Measurements from ENCODE around the gene C12orf42. TPM values are rescaled to one million over a fixed set of nuclear protein-coding genes. Genes with fewer than 3 reads are reported as not detected.

C12orf42 gene
- polyA plus RNA-seq, 1 donor, result not detected

DNA sequence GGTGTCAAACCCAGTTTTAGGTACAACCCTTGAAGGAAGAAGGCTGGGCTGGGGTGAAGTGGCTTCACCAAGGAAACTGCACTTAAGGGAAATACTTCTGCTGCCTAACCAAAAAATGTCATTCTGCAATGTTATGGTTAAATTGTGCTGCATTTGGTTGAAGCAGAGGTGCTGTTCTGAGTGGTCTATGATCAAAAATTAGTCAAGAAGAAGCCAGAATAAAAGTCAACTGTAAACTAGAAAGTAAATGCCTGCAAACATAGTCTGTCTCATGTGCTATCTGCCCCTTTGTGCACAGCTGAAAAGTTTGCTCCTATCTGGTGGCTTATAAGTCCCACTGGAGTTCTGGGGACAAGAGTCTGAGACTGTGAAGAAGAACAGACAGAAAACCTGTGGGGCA is 158.8 kb downstream of the C12orf42 start:
- DNase-seq, result no peak

DNA sequence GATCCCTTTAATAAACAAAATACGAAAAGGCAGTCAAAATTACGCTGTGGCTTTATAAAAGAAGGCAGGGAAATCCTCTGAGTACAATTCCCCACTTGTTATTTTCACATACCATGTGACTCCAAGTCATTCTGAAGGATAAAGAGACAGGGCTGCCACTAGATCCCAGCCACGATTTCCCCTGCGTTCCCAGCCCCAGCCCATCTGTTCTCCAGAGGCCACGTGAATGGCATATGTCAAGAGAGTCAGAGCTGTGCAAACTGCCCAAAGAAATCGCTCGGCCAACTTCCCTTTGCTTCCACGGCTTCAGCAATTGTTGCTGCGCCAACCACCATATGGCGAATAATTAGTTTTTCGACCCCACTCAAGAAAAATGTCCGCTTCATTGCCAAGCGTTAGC is 161.3 kb downstream of the C12orf42 start:
- DNase-seq, result no peak

DNA sequence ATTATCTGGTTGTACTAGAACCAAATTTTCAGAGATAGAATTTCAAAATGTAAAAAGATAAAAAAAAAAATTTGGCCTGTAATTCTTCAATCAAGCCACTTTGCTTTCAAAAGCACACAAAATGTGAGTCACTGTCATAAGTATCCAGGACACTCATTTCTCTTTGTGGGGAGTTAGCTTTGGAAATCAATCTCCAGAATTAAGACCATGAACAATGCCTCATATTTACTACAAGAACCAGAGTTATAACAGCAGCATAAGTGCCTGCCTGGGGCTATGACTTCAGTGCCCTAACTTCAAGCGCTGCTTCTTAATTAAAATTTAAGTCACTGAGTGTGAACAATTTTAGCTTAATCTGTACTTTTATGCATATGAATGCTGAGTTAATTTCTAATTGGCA is 162.1 kb downstream of the C12orf42 start:
- no peak for DNase-seq

DNA sequence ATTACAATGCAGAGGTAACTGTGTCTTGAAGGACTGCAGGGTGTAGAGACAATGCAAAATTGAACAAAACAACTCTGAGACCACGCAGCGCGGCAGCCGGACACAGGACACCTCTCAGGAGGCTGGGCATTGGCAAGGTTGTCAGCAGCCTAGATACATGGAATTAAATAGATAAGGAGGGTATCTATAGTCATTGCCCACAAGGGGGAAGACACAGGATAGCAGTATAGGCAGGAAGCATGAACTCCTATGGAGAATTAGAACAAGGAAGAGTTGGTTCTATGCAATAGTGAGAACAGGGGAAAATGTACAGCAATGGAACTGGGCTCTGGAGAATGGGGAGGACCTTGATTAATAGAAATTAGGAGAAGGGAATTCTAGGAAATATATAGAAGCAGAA is 164.1 kb downstream of the C12orf42 start:
- no peak for DNase-seq

DNA sequence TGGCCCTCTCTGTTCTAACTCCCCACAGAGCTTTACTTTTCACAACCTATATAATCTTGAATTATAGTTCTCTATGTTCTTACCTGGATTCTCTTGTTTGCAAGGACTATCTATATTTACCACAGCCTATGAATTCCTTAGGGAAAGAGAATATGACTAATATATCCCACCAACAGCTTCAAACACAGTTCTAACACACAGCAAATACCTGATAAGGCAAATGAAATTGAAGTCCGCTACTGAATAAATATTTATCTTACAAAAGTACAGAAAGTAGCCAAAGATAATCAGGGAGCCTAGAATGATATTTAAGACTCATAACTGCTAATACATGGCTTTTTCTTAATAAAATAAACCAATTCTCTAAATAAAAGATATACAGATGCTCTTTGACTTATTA is 165.1 kb downstream of the C12orf42 start:
- no peak for DNase-seq

DNA sequence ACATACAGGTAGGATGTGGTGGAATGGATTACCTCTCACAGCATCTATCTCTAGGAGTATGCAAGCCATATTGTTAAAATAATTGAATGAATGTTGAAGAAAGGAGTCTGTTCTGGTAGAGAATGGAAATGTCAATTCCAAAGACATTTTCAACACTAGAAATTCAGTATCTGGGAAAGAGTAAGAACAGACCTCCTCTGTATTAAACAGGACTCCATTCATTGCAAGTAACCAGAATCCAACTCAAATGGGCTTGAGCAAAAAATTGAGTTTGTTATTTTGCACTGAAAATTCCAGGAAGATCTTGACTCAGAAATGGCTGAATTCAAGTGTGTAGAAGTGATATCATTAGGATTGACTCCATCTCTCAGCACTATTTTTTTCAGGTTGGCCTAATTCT is 168.1 kb downstream of the C12orf42 start:
- DNase-seq, result no peak

DNA sequence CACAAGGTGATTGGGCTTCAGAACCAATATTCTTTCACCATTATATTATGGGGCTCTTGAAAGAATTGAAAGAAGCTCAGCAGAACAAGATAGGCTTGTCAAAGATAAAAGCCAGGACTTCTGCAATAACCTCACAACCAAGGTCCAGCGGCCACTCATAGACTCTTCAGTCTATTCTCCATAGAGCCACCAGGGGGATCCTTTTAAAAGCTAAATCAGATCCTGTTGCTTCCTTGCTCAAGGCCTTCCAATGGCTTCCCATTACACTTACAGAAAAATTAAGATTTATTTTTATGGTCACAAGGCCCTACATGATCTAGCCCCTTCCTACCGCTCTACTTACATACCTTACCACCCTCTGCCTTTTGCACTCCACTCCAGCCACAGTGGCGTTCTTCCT is 169.6 kb downstream of the C12orf42 start:
- DNase-seq, result no peak

DNA sequence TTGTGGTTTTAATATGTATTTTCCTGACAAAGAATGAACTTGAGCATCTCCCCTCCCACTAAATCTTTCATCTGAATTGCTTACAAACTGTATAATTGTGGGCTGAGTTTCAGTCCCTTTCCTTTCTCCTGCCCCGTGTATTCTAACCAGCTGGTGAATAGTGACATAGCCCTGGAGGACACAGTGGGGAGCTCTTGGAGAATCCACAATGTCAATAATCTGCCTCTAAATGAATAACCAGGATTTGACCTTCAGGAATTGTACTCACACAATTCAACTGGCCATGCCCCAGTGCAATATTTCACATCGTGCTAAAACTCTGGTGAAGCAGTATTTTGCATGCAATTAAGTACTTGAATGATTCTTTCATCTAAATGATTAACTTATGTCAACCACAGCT is 177.2 kb downstream of the C12orf42 start:
- DNase-seq, result no peak

DNA sequence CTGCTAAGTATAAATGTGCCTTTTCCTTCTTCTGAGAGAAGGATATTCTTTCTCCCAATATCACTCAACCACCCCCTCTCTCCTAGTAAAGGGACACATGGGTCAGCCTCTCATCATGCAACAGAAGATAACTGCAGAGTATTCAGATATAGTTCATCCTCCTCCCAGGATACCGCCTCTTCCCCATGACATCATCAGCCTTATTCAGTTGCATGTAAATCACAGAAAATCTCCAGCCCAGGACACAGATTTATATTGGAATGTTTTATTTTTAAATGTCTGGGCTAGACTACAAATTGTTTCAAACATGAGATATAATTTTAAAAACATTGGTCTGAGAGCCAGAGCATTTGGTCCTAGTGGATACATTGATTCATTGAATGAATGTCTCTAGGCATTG is 178.5 kb downstream of the C12orf42 start:
- DNase-seq, result no peak

DNA sequence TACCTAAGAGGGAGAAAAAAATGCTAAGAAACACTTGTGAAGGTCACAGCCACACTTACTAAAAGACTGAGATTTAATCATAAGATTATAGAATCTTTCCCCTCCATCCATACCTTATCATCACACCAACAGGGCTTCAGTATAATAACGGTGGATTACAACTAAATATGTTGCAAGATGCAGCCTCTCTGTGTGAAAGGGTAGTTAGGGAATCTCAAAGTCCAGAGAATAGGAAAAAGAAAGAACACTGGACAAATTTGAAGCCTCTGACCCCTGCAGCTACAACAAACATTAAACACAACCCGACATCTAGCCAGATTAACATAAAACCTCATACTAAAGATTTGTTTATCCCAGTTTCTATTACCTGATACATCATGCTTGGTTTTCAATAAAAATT is 181.0 kb downstream of the C12orf42 start:
- no peak for DNase-seq

DNA sequence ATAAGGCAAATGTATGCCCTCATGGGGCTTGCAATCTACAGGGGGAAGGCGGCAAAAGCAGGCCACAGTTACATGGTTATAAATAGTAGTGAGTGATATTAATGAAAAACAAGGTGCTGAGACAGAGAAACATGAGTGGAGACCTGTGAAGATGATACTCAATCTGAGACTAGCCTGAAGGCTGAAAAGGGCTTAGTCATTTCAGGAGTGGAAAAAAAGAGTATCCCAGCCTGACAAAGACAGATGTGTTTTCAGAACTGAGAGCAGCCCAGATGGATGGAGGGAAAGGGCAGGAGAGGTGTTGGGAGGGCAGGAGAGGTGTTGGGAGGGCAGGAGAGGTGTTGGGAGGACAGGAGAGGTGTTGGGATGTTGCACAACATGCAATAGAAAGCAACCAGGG is 181.9 kb downstream of the C12orf42 start:
- DNase-seq, result no peak

DNA sequence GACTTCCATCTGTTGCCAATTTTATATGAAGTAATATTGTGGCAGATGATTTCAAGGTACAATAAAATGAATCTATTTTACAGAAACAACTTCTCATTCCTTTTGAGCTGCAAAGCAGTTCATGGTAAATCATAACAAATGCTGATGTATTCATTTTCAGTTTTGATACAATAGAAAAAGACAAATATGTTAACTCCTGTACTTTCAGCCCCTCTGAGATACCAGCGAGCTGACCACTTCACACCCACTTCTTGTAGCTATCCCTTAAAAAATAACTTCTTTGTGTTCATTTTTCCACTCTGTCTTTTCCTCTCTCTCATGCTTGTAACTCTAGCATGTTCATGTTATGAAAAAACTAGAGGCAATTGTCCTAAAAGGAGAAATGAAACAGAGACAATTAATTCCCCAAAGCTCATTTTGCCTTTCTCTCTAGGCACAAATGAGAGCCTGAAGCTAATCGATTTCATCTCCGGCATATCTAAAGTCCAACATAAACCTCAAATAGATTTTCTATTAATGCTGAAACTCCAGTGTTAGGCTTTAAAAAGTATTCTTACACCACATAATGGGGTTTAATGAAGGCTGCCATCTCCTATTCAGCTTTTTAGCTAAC is 182.9 kb downstream of the C12orf42 start:
- DNase-seq, result no peak

DNA sequence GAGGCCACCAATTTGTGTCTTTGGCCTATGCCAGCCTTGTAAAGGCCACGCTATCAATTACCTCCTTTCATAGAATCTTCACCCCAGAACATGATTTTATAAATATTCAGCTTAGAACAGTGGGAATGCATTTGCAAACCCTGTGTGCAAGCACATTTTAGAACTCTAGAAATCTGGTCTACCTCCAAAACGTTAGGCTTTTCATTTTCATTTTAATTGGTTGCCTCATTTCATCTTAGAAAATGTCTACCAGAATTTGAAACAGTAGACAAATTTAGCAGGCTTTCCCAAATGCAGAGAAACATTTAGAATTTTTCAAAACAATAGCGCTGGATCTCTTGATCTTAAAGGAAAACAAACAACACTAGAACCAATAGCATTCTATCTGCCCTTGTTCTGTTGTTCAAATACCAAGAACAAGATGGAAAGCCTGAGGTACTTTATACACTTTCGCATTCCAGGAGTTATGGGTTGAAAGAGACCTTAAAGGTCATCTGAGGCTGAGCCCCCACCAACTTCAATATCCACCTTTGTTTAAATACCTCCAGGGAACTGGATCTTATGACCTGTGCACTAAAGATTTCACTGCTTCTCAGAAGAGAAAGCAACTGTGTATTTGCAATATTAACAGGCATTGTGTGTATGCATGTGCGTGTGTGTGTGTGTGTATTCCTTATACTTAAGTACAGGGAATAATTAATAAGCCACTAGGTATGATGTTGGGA is 185.1 kb downstream of the C12orf42 start:
- DNase-seq, result no peak

DNA sequence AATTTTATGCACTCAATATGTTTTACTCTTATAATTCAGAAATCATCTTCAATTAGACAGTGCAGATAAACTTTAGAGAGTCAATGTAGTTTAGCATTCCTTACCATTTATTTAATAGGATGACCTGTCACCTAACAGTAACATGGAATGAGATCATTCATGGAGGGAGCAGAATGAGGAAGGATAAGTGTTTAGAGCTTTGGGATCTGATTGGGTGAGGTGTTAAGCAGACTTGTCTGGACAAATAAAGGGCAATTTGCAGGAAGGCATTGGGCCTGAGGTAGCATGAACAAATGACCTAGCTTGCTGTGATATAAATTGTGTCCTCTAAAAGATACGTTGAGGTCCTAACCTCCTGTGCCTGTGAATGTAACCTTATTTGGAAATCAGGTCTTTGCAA is 187.4 kb downstream of the C12orf42 start:
- no peak for DNase-seq

DNA sequence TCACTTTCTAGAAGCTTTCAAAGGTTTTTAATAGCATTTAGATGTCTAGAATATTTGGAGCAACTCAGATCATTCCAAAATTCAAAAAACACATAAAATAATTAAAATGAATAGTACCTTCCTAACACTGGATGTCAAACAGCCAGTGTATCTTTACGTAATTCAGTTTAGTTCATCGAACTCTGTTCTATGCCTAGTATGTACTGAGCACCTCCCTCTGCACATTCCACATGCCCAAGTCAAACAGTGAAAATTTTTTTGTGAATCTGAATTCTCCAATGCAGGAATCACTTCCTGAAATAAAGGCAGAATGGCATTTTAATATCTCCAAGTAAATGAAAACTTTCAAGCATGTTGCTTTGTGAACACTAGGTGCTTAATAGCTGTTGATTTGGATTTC is 192.3 kb downstream of the C12orf42 start:
- no peak for DNase-seq

DNA sequence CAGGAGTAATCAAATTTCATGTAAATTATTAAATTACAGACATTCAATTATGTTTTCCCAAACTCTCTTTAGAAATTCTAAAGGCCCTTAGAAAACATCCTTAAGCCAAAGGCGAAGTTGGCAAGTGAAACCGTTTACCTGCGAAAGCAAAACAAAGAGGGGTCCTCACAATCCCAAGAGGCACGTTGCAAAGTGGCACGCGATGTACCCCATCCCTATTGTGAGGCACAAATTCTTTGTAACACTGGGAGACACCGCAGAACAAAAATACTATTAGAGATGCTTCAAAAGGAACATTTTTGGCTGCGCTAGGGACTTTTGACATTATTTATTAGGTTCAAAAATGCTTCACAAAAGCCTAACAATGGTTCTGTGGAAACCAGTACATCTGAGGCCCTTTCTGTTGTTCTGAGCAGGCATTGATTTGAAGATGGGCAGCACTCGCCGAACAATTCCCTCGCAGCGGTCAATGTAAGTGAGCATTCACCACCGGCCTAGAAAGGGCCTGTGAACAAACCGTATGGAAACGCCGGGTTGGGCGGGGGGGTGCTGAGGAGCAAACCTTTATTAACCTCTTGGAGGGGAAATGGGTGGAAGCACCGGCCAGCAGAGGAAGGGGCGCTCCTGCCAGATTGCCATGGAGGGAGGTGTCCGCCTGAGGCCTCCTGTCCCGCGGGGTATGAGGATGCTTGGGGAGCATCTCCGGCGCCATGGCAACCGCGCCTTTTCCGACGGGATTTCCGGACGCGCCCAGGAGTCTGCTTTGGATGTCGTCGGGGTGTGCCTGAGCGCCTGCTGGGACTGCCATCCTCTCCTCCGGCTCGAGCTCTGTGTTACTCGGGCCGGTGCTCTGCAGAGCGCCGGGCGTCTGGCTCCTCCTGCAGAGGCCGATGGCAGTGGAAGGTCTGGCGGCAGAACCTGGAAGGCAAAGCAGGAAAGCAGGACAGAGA is 193.9 kb downstream of the C12orf42 start:
- no peak for DNase-seq

DNA sequence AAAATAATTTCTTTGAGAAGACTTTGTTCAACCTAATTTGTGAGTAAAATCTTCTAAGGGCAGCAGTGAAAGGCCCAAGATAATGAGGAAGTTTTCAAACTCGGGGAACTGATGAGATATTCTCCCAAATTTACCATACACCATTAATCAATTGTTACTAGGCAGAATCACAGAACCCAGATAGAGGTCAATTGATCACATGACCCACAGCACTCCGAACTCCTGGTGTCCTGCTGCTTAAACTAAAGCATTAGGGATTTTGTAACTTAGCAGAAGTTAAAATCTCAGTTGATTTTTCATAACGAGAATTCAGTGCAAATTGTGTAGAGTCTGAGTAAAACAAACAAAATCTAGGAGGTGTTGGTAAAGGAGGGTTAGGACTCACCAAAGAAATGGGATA is 207.8 kb downstream of the C12orf42 start:
- DNase-seq, result no peak

DNA sequence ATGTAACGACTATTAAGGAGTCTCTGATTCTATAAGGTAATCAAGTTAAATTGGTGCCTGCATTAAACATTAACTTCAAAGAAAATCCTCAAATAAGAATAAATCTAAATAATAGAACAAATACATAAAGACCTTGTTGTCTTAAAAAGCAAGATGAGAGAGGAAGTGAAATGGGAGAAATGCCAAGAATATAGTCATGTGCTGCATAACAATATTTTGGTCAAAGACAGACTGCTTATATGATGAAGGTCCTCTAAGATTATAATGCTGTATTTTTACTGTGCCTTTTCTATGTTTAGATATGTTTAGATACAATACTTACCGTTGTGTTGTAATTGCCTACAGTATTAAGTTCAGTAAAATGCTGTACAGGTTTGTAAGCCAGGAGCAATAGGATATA is 213.6 kb downstream of the C12orf42 start:
- DNase-seq, result no peak

DNA sequence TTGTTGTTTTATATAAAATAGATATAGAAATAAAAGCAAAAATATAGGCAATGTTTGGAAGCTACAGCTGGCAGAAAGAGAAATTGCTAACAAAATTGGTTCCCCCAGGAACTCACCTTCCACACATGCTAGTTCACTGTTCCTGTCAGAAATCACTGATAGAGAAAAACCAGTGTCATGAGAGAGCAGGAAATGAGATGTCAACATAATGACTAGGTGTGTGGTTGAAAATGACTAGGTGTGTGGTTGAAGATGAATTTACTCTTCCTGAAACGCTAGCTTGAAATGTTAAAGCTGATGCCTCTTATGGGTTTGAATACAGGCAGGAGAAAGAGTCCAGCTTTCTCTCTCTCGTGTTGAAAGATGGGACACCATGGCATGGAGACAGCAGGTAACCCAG is 216.3 kb downstream of the C12orf42 start:
- DNase-seq, result no peak

DNA sequence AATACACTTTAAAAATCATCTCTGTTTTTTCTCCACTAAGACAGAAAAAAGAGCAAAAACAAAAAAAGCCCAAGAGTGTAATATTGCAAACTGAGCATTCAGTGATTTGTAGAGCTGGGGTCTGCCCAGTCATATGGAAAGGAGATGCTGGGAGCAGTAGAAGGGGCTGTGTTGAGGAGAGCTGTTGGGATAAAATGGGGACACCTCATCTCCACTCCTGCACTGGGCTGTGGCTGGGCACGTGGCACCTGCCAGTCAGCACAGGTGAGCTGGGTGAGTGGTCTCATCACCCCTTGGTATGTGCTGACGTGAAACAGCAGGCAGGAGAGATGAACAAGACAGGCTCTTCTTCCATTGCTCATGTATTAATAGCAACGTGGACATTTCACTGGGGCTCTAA is 217.4 kb downstream of the C12orf42 start:
- DNase-seq, result no peak

DNA sequence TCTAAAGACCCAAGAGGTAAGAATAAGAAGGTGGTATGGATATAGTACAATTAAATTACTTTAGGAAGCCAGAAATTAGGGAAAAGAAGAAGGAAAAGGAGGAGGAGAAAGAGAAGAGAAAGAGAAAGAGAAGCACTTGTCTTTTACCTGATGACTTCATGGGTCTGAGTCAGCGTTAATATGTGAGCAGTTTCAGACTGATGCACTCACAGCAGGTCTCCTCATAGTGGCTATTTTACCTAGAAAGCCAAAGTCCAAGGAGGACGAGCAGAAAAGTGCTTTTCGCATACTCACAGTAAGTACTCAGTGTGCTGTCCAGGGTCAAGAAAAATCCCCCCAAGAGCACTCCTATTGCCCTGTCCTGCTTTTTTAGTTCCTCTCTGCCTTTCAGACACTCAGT is 222.1 kb downstream of the C12orf42 start:
- DNase-seq, result no peak

DNA sequence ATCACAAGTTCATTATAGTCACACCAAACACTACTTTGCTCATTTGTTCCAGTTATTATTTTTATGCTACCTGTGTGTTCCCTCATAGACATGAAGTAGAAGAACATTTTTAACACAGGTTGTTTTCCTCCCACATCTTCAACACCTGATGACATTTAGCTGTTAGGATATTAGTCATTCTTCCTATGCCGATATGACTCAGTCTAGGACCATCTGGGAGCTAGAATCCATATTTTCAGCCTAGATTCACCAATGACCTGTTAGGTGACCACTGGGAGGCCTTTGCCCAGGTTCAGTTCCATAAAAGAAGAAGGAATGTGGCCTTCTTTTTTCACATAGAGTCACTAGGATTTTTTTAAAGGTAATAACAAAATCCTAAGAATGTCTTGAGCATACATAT is 222.8 kb downstream of the C12orf42 start:
- DNase-seq, result no peak

DNA sequence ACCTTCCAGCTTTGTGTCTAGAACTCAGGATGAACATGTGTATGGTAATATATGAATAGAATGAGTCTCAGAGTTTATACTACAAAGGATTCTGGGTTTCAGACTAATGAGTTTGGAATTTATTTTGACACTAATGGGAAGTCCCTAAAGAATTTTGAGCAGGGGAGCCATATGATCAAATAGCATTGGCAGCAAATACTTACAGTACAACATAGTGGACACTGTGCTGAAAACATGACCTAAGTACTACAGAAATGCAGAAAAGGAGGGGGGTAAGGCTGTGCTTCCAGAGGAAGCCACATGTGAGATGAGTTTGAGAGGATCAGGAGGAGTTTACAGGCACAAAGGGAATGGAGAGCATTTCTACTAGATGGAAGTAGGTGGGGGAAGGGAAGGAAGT is 225.8 kb downstream of the C12orf42 start:
- DNase-seq, result no peak

All from left kidney (tissue), 2 donors.